Stimulated activated CD8-positive, alpha-beta memory T cell treated with anti-CD3 and anti-CD28 coated beads, Interleukin-15, amount 100 ng/mL, for 1 hour (primary cell): Measurements from ENCODE around the gene CFAP20DC.

ENCODE experiments used
- DNase-seq: peaks from one replicate; pipeline ENCODE4 v3.0.0-alpha.2; 2020; ENCODE audit warnings: low read depth

CFAP20DC gene

DNA sequence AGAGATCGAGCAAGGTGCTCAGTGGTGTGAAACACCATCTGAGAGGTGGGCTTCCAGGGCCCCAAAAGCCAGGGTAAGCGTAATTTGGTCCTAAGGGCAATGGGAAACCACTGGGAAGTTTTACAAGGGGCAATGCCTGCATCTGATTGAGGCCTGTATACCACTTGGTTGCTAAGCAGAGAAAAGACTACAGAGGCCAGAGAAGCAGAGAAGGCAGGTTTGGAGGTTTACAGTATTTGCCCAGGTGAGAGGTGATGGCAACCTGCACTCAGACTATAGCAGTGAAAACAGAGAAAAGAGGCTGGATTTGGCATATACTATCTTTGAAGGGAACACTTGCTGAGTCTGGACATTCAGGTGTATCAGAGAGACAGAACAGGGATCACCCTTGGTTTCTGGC lies 249.8 kb downstream of the CFAP20DC start:
- DNase-seq, result no peak

DNA sequence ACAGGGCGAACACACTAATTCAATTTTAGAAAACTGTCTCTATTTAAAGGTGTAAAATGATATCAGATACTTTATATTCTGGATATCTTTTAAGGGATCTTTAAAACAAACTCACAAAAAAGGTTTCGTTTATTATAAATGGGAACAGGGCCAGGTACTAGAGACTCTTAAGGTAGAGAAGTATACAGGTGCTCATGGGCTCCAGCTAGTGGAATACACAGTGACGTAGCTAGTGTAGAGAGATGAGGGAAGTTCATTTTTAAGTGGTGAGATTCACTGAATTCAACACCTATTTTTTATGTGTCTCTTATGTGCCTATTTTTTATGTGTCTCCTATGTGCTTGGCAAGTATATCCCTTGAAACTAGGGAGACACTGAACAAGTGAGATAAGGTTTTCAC lies 250.6 kb downstream of the CFAP20DC start:
- no peak for DNase-seq

DNA sequence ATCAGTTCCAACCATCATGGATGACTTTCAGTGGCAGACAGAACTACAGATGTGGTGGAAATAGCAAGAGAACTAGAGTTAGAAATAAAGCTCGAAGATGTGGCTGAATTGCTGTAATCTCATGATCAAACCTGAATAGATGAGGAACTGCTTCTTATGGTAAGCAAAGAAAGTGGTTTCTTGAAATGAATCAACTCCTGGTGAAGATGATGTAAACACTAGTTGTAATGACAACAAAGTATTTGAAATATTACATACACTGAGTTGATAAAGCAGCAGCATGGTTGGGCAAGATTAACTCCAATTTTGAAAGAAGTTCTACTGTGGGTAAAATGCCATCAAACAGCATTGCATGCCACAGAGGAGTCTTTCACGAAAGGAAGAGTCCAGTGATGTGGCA lies 251.5 kb downstream of the CFAP20DC start:
- no peak for DNase-seq

DNA sequence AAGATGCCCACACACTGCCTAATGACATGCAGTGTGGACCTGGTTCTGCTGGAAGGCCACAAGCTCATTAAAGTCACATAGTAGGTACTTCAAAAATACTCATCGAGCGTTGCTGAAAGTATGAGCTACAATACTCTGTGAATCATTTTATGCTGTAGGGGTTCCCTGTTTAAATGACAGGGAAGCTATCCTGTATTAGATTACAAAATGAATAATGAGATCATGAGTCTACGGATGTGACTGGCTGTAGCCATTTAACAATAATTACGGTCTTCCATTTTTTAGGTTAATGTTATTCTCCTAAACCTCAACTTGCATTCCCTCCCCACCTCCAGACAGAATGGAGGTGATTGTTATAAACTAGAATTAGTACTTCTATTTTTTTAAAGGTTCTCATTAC lies 255.1 kb downstream of the CFAP20DC start:
- no peak for DNase-seq

DNA sequence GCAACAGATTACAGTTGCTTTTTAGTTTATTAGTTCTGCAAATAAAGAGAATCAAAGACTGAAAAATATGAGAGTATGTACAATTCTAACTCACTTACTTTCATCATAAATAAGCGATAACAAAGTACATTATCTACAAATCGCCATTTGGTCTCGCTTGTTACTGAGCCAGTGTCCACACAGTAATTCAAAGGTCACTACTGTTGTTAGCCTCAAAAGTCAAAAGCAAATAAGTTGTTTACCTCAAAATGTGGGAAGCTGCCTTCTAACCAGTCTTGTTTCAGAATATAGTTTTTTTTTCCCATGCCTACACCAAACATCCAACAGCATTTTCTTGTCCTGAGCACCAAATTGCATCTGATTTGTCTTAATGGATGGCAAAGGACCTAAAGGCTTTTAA lies 255.9 kb downstream of the CFAP20DC start:
- DNase-seq, result no peak

DNA sequence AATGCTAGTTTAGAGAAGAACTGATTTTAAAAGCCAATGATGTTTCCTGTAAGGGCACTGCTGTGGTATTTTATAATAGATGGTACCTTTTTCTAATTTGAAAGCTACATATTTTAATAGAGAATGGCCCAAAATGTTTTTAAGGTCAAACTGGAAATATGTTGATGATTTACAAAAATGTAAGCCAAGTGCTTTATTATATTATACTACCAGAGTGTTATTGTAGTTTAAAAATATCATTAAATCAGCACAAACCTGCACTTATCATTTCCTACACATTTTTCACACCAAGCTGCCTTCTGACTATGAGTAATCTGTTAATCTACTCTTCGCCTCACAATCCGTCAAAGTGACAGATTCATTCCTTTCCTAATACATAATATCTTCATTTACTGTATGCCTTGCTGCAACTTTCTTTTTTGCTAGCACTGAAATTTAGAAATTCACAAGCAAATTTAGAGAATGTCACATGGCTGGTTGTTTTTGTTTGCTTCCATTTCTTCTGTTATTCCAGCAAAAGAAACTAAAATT lies 256.8 kb downstream of the CFAP20DC start:
- no peak for DNase-seq

DNA sequence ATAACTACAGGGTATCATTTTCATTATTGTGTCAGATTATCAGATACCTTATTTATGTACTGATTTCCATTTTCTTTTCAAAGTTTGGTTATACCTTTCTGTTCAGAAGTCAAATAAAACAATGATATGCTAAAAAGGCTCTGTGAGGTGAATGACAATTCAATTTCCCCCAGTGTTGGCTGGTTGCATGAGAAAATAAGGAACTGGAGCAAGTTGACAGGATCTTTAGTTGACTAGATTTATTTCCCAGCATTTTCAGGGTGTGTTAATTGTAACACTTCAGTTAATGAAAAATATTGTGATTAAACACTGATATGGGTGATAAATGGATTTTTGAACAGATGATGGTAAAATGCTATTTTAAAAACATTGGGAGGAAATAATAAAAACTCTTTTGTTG lies 260.4 kb downstream of the CFAP20DC start:
- DNase-seq, result no peak

DNA sequence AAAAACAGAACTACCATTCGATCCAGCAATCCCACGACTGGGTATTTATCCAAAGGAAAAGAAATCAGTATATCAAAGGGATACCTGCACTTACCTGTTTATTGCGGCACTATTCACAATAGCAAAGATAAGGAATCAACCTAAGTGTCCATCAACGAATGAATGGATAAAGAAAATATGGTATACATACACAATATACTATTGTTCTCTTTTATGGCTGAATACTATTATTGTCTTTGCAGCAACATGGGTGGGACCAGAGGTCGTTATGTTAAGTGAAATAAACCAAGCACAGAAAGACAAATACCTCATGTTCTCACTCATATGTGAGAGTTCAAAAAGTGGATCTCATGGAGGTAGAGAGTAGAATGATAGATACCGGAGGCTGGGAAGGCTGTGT lies 264.9 kb downstream of the CFAP20DC start:
- no peak for DNase-seq

DNA sequence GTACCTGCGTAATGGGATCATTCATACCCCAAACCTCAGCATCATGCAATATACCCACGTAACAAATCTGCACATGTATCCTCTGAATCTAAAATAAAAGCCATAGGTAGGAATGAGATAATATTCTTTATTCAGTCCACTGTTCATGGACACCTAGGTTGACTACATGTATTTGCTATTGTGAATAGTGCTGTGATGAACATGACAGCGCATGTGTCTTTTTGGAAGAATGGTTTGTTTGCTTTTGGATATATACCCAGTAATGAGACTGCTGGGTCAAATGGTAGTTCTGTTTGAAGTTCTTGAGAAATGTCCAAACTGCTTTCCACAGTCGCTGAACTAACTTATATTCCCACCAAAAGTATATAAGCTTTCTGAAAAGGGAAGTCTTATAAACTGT lies 265.4 kb downstream of the CFAP20DC start:
- no peak for DNase-seq

DNA sequence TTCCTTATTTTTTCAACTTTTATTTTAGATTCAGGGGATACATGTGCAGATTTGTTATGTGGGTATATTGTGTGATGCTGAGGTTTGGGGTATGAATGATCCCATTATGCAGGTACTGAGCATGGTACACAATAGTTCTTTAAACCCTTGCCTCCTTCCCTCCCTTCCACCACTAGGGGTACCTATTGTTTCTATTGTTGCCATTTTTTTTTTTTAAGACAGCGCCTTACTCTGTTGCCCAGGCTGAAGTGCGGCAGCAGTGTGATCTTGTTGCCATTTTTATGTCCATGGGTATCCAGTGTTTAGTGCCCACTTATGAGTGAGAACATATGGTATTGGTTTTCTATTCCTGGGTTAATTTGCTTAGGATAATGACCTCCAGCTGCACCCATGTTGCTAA lies 266.0 kb downstream of the CFAP20DC start:
- DNase-seq, result no peak

DNA sequence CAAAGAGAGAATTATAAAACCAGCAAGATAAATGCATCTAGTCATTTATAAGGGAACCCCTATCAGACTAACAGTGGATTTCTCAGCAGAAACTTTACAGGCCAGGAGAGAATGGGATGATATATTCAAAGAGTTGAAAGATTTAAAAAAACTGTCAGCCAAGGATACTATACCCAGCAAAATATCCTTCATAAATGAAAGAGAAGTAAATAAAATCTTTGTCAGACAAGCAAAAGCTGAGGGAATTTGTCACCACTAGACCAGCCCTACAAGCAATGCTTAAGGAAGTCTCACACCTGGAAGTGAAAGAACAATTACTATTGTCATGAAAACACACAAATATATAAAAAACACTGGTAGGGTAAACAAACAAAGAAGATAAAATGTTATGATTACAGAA lies 269.9 kb downstream of the CFAP20DC start:
- DNase-seq, result no peak

DNA sequence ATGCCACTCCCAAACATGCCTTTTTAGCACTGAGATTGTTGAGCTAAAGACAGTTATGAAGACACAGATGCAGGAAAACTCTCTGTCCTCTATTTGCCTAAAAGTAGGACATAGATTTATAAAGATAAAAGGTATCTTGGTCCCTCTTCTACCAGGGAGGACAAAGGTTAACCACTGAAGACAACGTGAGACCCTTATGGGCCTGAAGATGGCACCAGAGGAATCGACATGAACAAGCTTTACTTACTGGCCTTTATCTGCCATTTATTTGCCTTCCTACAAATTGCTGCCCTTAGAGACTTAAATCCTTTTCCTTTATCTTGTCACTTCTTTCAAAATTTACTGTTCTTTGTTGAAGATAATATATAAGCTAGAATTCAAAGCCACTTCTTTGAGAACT lies 273.6 kb downstream of the CFAP20DC start:
- no peak for DNase-seq

DNA sequence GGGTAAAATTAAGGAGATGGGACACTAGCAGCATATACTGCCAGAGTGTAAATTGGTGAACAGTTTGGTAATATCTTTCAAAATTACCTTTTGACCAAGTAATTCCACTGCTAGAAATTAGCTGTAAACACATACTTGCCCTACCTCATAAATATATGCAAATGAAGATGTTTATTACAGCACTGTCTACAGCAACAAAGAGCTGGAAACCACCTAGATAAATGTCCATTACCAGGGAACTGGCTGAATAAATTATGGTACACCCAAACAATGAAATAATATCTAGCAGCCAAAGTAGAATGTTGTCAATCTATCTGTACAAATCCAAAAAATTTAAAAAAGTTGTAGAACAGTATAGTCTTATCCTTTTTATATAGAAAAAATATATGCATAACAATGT lies 277.4 kb downstream of the CFAP20DC start:
- no peak for DNase-seq

DNA sequence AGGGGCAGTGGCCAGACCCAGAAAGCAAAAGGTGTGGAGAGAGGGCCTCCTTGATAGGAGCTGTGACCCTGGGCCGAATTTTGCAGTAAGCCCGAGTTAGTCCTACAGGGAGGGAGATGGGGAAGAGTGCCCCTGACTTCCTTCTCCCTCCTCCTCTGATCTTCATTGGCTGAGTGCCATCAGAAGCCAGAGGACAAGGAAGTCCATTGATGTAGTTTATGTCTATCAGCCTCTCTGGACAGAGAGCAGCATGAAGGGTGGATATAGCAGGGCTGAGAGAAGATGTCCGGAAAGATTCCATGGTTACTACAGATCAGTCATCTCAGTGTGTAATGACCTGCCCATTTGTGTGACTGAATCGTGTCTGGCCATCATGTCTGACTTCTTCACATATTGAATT lies 280.8 kb downstream of the CFAP20DC start:
- DNase-seq, result no peak

DNA sequence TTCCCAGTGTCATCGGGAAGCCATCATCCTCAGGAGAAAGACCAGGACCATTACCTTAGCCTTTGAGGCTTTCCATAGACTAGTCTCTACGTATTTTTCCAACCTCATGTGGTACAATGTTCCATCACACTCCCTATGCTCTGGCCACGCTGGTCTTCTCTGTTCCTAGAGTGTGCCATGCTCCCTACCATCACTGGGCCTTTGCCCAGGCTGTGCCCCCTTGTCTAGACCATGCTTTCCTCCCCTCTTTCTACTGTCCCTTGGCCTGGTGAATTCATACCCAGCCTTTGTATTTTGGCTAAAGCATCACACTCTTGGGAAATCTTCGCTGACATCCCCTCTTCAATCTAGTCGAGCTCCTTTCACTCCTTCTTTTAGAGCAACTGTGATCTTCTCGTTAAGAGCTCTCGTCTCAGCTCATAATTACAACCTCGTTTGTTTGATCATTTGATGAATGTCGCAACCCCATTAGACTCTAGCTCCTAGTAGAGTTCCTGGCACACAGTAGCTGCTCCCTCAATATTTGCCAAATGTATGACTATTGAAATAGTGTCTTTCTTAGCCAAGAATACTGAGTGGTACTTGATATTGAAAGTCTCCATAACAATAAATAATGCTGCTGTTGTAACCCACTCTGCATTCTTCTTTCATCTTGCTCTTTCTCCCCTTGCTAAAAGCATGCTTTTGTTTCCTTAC lies 283.1 kb downstream of the CFAP20DC start:
- DNase-seq, result no peak

DNA sequence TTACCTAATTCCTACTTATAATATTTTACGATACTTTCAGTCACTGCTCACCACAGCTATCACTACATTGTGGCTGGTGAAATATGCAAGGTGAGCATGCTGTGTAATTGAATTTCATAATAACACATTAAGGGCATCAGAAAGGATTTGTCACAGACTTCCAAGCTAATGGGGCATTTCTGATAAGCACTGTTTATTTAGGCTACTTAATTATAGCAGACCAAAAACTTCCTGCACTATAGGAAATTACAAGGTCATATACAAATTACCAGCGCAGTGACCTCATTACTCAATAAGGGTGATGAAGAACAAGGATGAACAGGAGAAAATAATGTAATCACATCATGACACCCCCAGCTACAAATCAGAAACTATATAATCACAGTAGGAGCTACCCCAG lies 294.7 kb downstream of the CFAP20DC start:
- no peak for DNase-seq

DNA sequence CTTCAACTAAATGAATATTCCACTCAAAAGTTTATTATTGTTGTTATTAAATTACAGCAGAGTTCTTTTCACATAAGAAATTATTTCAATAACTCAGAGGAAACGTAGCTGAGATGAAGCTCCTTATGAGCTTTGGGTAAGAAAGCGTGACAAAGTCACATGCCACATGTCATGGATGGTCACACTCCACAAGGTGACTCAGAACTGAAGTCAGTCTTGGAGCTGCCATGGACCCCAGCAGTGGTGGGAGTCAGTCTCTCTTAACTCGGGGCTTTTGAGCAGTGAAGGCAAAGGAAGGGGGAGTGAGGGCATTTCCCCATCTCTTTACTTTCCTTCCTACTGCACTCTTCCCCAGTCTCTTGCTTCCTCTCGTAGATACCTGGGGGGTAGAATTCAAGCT lies 295.8 kb downstream of the CFAP20DC start:
- DNase-seq, result no peak

DNA sequence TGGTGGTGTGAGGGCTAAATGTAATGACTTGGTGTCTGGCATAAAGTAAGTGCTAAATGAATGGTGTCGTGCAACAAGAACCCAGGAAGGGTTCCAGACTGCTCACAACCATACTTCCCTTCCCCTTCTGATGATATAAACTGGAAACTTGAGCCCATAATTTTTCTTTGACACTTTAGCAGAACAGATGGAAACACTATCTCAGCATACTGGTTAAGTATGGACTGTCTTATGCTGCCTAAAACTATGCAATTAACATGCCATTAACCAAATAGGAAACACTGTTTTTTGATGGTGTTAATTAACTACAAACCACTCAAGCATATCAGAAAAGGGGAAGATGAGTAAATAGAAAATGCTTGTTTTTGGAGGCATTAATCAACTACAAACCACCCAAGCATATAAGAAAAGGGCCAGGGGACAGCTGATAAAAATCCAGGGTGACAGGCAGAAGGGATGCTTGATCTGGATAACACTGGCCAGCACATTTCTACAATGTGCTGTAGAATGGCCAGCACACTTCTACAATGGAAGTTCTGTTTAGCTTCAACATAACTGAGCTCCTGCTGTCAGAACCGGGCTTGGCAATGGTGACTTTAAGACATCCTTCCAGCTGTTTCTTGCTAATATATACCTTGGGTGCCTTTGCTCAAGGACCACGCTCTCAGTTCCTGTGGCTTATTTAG lies 297.8 kb downstream of the CFAP20DC start:
- no peak for DNase-seq

DNA sequence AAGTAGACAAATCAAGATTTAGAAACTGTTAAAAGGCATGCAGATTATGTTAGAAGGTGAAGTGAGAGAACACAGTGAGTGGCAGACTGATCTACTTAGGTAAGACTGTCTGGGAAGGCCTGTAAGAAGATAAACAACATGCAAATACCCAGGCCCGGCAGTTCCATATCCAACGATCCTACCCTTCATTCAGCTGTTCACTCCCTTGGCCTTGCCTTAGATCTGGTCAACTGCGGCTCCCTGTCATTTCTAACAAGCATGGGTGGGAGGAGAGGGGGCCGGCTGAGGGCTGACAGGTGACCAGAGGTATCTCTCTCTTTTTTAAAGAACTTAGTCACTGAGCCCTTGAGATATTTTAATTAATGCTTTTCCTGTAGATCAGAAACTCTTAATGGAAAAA lies 298.6 kb downstream of the CFAP20DC start:
- DNase-seq, result no peak

DNA sequence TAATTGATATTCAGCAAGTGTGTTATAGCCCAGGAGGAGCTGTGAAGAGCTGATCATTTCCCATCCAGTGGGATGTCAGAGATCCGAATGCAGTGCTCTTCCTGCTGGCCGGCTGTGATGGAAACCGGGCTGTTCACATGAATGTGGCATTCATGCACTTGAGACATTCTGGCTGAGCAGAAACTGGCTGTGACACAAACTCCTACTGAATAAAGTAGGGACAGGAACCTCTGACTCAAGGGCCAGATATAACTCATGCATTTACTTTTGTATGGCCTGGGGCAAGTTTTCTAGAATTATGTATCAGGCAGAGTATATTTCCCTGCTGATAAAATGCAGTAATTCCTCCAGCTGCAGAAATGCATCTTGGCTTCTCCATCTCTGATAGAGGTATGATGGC lies 299.9 kb downstream of the CFAP20DC start:
- no peak for DNase-seq

DNA sequence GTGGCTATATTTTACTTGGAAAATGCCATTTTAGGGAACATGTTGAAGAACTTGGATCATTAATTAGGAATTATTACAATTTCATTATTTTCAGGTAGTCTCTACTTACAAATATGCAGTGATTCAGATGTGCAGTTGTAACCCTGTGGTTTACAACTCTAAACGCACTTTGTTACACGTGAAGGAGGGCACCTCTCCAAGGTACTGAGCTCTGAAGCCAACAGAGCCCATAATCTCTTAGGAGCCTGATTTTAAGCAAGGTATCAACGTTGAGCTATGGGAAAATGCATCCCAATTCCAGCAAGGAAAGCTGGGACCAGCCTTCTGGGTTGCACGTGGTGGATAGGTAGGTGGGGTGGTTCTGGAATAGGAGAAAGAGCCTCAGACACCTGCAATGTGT lies 301.8 kb downstream of the CFAP20DC start:
- DNase-seq, result no peak

DNA sequence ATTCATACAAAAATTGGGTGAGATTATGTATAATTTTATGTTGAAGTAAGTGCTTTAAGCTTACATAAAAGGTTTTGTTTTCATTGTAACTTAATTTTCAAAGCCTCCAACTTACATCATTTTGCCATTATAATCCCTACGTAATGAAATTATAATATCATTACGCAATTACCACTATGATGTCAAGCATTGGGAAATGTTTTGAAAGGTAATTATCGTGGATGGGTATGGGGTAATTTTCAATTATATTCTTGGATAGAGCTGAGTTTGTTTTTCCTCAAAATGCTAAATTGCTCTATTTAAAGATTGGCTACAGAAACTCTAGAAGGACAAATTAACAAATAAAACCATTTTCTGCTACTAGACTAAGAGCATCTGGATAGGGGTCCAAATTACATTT lies 303.1 kb downstream of the CFAP20DC start:
- no peak for DNase-seq

DNA sequence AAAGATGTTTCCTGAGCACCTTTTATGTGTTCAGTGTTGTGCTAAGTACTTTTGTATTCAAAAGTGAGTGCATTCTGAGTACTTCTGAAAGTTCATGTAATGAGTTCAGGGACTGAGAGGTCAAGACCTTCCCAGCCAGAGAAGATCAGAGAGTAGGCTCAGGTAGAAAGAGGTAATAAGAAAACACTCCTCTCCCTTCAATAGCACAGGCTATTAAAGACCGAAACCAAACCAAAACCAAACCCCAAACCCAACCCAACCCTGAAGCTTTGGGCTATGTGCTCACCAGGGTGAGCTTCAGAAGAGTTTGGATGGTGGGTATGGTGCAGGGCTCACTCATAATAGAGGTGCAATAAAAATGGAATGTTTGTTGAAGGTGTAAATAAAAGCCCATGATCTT lies 306.5 kb downstream of the CFAP20DC start:
- no peak for DNase-seq

DNA sequence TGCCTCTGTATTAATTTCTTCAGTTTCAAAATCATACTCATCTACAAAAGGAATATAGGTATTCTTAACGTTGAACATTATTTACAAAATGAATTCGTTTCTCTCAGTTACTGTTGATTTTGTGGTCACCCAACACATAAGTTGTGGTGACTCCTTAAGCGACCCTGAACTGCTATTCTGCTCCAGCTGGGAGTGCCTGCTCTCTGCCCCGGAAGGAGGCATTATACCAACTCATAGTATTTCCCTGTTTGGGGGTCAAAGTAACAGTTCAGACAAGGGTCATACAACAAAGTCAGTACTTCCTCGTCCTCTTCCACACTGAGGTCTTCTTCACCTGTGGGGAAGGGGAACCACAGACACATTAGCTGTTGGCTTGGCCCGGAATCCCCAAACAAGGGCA lies 307.6 kb downstream of the CFAP20DC start:
- DNase-seq, result no peak
